ENCODE measurements around the gene CRTAC1.
A peak's percentile ranks its signal among the peaks of the same experiment; 100 is the strongest.

DNA sequence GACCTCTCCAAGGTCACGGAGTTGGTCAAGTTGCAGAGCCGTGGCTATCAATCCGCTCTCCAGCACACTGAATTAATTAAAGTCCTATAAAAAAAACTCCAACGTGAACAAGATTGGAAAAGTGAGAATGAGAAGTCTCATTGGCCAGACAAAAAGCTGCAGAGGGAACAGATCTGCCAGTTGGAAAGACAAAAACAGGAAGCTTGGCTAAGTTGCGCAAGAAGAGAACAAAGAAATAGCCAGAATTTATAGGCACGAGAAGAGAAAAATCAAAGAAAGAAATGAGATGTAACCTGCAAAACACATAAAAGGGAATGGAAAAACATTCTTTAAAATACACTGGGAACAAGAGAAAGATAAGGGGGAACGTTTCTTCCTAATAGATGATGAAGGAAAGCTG lies 45.7 kb upstream of the CRTAC1 start:
- TF ChIP-seq CTCF (IDR thresholded peaks at IDR 0.05; ENCODE audit: insufficient read depth, low read length): no peak
- peak; percentile 45 for TF ChIP-seq REST (IDR thresholded peaks at IDR 0.05; ENCODE audit: insufficient replicate concordance, low read depth)
- TF ChIP-seq POLR2AphosphoS5 (IDR thresholded peaks at IDR 0.05; ENCODE audit: low read depth): no peak

Data from HL-60 (cell line).